Bronchial epithelial cell (primary cell): Measurements from ENCODE around the gene GON7. TPM values are rescaled to one million over a fixed set of nuclear protein-coding genes. Genes with fewer than 3 reads are reported as not detected.

Source experiments
- DNase-seq: peaks from one replicate; pipeline ENCODE4 v3.0.0-alpha.2; 2010; ENCODE audit warnings: low read depth
- FAIRE-seq: peaks from 2 replicates; lab custom pipeline; 2011; peaks lifted over from hg19 to GRCh38; lab: Jason Lieb, UNC
- H3K27me3 ChIP-seq: 2 replicates; pipeline ENCODE4 v1.5.1; 2011; ENCODE audit warnings: low read length; ENCODE audit not compliant: control insufficient read depth, insufficient read depth
- H3K36me3 ChIP-seq: 2 replicates; pipeline ENCODE4 v1.5.1; 2011; ENCODE audit warnings: low read length; ENCODE audit not compliant: control insufficient read depth, insufficient read depth
- H3K4me3 ChIP-seq: 2 replicates; pipeline ENCODE4 v1.5.1; 2011; ENCODE audit warnings: mild to moderate bottlenecking, low read depth, low read length, control low read depth
- CTCF ChIP-seq: IDR thresholded peaks from 2 replicates; pipeline ENCODE4 v1.5.1; 2011; ENCODE audit warnings: mild to moderate bottlenecking, moderate library complexity, low read length, control low read depth, inconsistent platforms; ENCODE audit not compliant: insufficient read depth, severe bottlenecking
- total RNA-seq: library from RNA; depleted of rRNA; stranded (reverse); fragments of >200 nt; gene quantifications from 2 replicates; pipeline ENCODE4 v1.2.1, GENCODE V29; 2014

The GON7 gene
- total RNA-seq, 1 donor from 2014 or later, result 11.6 TPM

DNA sequence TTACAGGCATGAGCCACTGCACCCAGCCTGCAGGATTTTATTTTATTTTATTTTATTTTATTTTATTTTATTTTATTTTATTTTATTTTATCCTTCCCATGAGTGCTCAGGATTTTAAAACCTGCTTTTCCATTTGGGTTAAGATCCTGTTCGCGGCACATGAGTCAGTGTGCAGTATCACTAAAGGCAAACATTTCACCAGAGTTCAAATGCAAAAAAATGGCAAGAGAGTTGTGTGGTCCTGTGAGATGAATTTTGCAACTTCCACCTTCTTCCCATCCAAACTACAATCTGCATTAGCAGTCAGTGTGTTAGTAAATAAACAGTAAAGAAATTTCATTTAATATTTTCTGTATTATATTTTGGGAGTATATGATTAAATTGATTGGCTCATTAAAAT lies 51.2 kb downstream of the GON7 start:
- H3K27me3 ChIP-seq, result no peaks in the 10 kb centered on the region
- DNase-seq (peak; percentile 59), FAIRE-seq (no peak)
- no peaks in the 10 kb centered on the region for H3K36me3 ChIP-seq
- TF ChIP-seq CTCF, result no peak
- no peak overlapping the region for H3K4me3 ChIP-seq

DNA sequence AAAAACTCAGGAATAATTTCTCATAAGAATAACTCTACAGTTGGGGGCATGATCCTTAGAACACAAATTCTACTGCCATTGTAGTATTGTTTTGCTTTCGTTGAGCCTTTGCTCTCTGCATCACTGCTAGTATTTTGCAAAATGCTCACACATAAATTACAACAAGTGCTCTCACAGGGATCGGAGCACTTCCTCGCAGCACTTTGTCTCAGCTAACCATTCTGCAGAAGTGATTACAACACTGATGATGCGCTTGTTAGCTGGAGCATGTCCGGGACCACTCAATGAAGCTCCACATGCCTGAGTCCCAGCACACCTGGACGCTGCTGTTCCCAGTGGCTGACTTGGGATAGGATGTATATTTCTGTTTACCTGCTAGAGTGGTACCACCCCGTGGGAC lies 53.7 kb downstream of the GON7 start:
- H3K36me3 ChIP-seq, result no peaks in the 10 kb centered on the region
- no peaks in the 10 kb centered on the region for H3K27me3 ChIP-seq
- no peak for TF ChIP-seq CTCF
- no peak for DNase-seq
- FAIRE-seq, result no peak
- no peak overlapping the region for H3K4me3 ChIP-seq

Other genes starting within 250 kb of the GON7 start
- 24.7 and 39.8 TPM in 2 replicates for gene ITPK1, start 91.1 kb downstream of the GON7 start, total RNA-seq
- gene MOAP1, start 22.2 kb downstream of the GON7 start, total RNA-seq, result 15.8 and 17.2 TPM in 2 replicates
- gene LYSET, start 21.7 kb downstream of the GON7 start, total RNA-seq, result 11.3 and 14.7 TPM in 2 replicates
- gene UBR7, start 191 bp upstream of the GON7 start, total RNA-seq, result 7.9 and 20.7 TPM in 2 replicates
- 20.3 and 22.8 TPM in 2 replicates for gene BTBD7, start 126.0 kb upstream of the GON7 start, total RNA-seq
- gene COX8C, start 140.1 kb upstream of the GON7 start, total RNA-seq, result not detected in 2 replicates
- gene UNC79, start 223.9 kb upstream of the GON7 start, total RNA-seq, result under 0.01 TPM in 2 replicates